GM19099 (cell line): ENCODE measurements around the gene NKX1-2.

Experiments used
- POLR2A ChIP-seq: IDR thresholded peaks from 3 replicates; pipeline ENCODE4 v1.6.1; 2011; ENCODE audit warnings: low read depth; ENCODE audit not compliant: insufficient read length; ENCODE audit errors: extremely low read depth

Gene NKX1-2

GRCh38 chr10:124482236-124482800 lies 32.5 kb upstream of the NKX1-2 start:
- TF ChIP-seq POLR2A: no peak

- no peak for TF ChIP-seq POLR2A
These were observed 31.9 kb upstream of the NKX1-2 start for GRCh38 chr10:124481717-124482116.

- TF ChIP-seq POLR2A: no peak
These were observed 31.0 kb upstream of the NKX1-2 start for GRCh38 chr10:124480860-124481259.

GRCh38 chr10:124478515-124478914 lies 28.7 kb upstream of the NKX1-2 start:
- TF ChIP-seq POLR2A: no peak

GRCh38 chr10:124477614-124478363 lies 28.0 kb upstream of the NKX1-2 start:
- TF ChIP-seq POLR2A: no peak

GRCh38 chr10:124476043-124476725 lies 26.3 kb upstream of the NKX1-2 start:
- TF ChIP-seq POLR2A: no peak

GRCh38 chr10:124474514-124475070 lies 24.8 kb upstream of the NKX1-2 start:
- TF ChIP-seq POLR2A: no peak

- TF ChIP-seq POLR2A: no peak
These were observed 23.2 kb upstream of the NKX1-2 start for GRCh38 chr10:124473070-124473469.

- no peak for TF ChIP-seq POLR2A
These were observed 22.2 kb upstream of the NKX1-2 start for GRCh38 chr10:124472071-124472470.

- TF ChIP-seq POLR2A: no peak
These were observed 21.0 kb upstream of the NKX1-2 start for GRCh38 chr10:124470544-124471434.

GRCh38 chr10:124469956-124470484 lies 20.2 kb upstream of the NKX1-2 start:
- no peak for TF ChIP-seq POLR2A

- TF ChIP-seq POLR2A: no peak
These were observed 18.8 kb upstream of the NKX1-2 start for GRCh38 chr10:124468624-124469023.

GRCh38 chr10:124467165-124467564 lies 17.3 kb upstream of the NKX1-2 start:
- TF ChIP-seq POLR2A: no peak

- no peak for TF ChIP-seq POLR2A
These were observed 16.1 kb upstream of the NKX1-2 start for GRCh38 chr10:124465777-124466488.
